ENCODE data around the gene PEF1.
A peak's percentile ranks its signal among the peaks of the same experiment; 100 is the strongest.

The PEF1 gene

GRCh38 chr1:31621847-31622730 lies 22.6 kb downstream of the PEF1 start:
- Mint-ChIP-seq H3K27ac (no peak overlapping the region), H3K27me3 (peaks cover 22% of the 10 kb centered on the region), H3K4me3 (no peak overlapping the region), H3K36me3 (ENCODE audit: low read depth) (peaks cover 26% of the 10 kb centered on the region), H3K4me1 (ENCODE audit: low read depth) (peaks cover 9% of the 10 kb centered on the region), H3K9me3 (no peaks in the 10 kb centered on the region)
- DNase-seq: no peak

- no peak for DNase-seq
- no peak overlapping the region for H3K4me3 Mint-ChIP-seq
- no peaks in the 10 kb centered on the region for H3K9me3 Mint-ChIP-seq
- H3K4me1 Mint-ChIP-seq (ENCODE audit: low read depth): peaks cover 9% of the 10 kb centered on the region
- H3K27ac Mint-ChIP-seq: no peak overlapping the region
- H3K27me3 Mint-ChIP-seq: peaks cover 28% of the 10 kb centered on the region
- H3K36me3 Mint-ChIP-seq (ENCODE audit: low read depth): peaks cover 20% of the 10 kb centered on the region
Measured at GRCh38 chr1:31621498-31621820, 23.2 kb downstream of the PEF1 start.

- Mint-ChIP-seq H3K36me3 (ENCODE audit: low read depth) (peaks cover 17% of the 10 kb centered on the region), H3K9me3 (no peaks in the 10 kb centered on the region), H3K27ac (no peak overlapping the region), H3K4me3 (no peak overlapping the region), H3K4me1 (ENCODE audit: low read depth) (peaks cover 9% of the 10 kb centered on the region), H3K27me3 (peaks cover 34% of the 10 kb centered on the region)
- no peak for DNase-seq
Measured at GRCh38 chr1:31620631-31621497, 23.8 kb downstream of the PEF1 start.

- Mint-ChIP-seq H3K36me3 (ENCODE audit: low read depth) (peaks cover 10% of the 10 kb centered on the region), H3K27ac (no peak overlapping the region), H3K27me3 (peaks cover 43% of the 10 kb centered on the region), H3K9me3 (no peaks in the 10 kb centered on the region), H3K4me3 (no peak overlapping the region), H3K4me1 (ENCODE audit: low read depth) (peaks cover 6% of the 10 kb centered on the region)
- DNase-seq: no peak
Measured at GRCh38 chr1:31618916-31619846, 25.5 kb downstream of the PEF1 start.

GRCh38 chr1:31617916-31618746 lies 26.5 kb downstream of the PEF1 start:
- H3K4me1 Mint-ChIP-seq (ENCODE audit: low read depth): peaks cover 6% of the 10 kb centered on the region
- H3K4me3 Mint-ChIP-seq: no peak overlapping the region
- H3K36me3 Mint-ChIP-seq (ENCODE audit: low read depth): no peaks in the 10 kb centered on the region
- H3K9me3 Mint-ChIP-seq: no peaks in the 10 kb centered on the region
- peaks cover 43% of the 10 kb centered on the region for H3K27me3 Mint-ChIP-seq
- H3K27ac Mint-ChIP-seq: no peak overlapping the region
- DNase-seq: peak; percentile 70

GRCh38 chr1:31617218-31617915 lies 27.3 kb downstream of the PEF1 start, which contains the start of gene HCRTR1:
Gene HCRTR1, plus strand, starts transcription at chr1:31617689. Its CDS starts 1,504 bp downstream, at chr1:31619193.
- peaks cover 43% of the 10 kb centered on the region for H3K27me3 Mint-ChIP-seq
- H3K9me3 Mint-ChIP-seq: no peaks in the 10 kb centered on the region
- DNase-seq: no peak
- H3K27ac Mint-ChIP-seq: no peak within 1 kb of the TSS
- H3K4me3 Mint-ChIP-seq: peak within 1 kb of the TSS; percentile 43
- peaks cover 6% of the 10 kb centered on the region for H3K4me1 Mint-ChIP-seq (ENCODE audit: low read depth)
- H3K36me3 Mint-ChIP-seq (ENCODE audit: low read depth): no peaks in the 10 kb centered on the region

- Mint-ChIP-seq H3K9me3 (no peaks in the 10 kb centered on the region), H3K27me3 (peaks cover 43% of the 10 kb centered on the region), H3K36me3 (ENCODE audit: low read depth) (no peaks in the 10 kb centered on the region), H3K27ac (no peak overlapping the region), H3K4me3 (no peak overlapping the region), H3K4me1 (ENCODE audit: low read depth) (peaks cover 12% of the 10 kb centered on the region)
- DNase-seq: no peak
Measured at GRCh38 chr1:31615939-31616338, 28.7 kb downstream of the PEF1 start.

GRCh38 chr1:31615414-31615813 lies 29.3 kb downstream of the PEF1 start:
- peaks cover 12% of the 10 kb centered on the region for H3K4me1 Mint-ChIP-seq (ENCODE audit: low read depth)
- no peak overlapping the region for H3K27ac Mint-ChIP-seq
- H3K9me3 Mint-ChIP-seq: no peaks in the 10 kb centered on the region
- no peaks in the 10 kb centered on the region for H3K36me3 Mint-ChIP-seq (ENCODE audit: low read depth)
- DNase-seq: no peak
- H3K4me3 Mint-ChIP-seq: no peak overlapping the region
- peaks cover 46% of the 10 kb centered on the region for H3K27me3 Mint-ChIP-seq

GRCh38 chr1:31614414-31615005 lies 30.2 kb downstream of the PEF1 start:
- Mint-ChIP-seq H3K27ac (no peak overlapping the region), H3K36me3 (ENCODE audit: low read depth) (no peaks in the 10 kb centered on the region), H3K4me3 (no peak overlapping the region), H3K4me1 (ENCODE audit: low read depth) (peaks cover 12% of the 10 kb centered on the region), H3K9me3 (no peaks in the 10 kb centered on the region), H3K27me3 (peaks cover 43% of the 10 kb centered on the region)
- no peak for DNase-seq

GRCh38 chr1:31609514-31610118 lies 35.1 kb downstream of the PEF1 start:
- Mint-ChIP-seq H3K4me1 (ENCODE audit: low read depth) (peaks cover 20% of the 10 kb centered on the region), H3K9me3 (no peaks in the 10 kb centered on the region), H3K27me3 (peaks cover 8% of the 10 kb centered on the region), H3K27ac (no peak overlapping the region), H3K4me3 (no peak overlapping the region), H3K36me3 (ENCODE audit: low read depth) (no peaks in the 10 kb centered on the region)
- no peak for DNase-seq

- DNase-seq: no peak
- H3K4me3 Mint-ChIP-seq: no peak overlapping the region
- H3K9me3 Mint-ChIP-seq: no peaks in the 10 kb centered on the region
- H3K27me3 Mint-ChIP-seq: peaks cover 8% of the 10 kb centered on the region
- H3K27ac Mint-ChIP-seq: no peak overlapping the region
- no peaks in the 10 kb centered on the region for H3K36me3 Mint-ChIP-seq (ENCODE audit: low read depth)
- H3K4me1 Mint-ChIP-seq (ENCODE audit: low read depth): peaks cover 20% of the 10 kb centered on the region
Measured at GRCh38 chr1:31607360-31607759, 37.3 kb downstream of the PEF1 start.

GRCh38 chr1:31605908-31606427 lies 38.7 kb downstream of the PEF1 start:
- DNase-seq: peak; percentile 28
- no peak overlapping the region for H3K4me3 Mint-ChIP-seq
- H3K27me3 Mint-ChIP-seq: peaks cover 8% of the 10 kb centered on the region
- no peaks in the 10 kb centered on the region for H3K36me3 Mint-ChIP-seq (ENCODE audit: low read depth)
- no peak overlapping the region for H3K27ac Mint-ChIP-seq
- H3K9me3 Mint-ChIP-seq: no peaks in the 10 kb centered on the region
- peaks cover 16% of the 10 kb centered on the region for H3K4me1 Mint-ChIP-seq (ENCODE audit: low read depth)
